ENCODE results near the gene ETS1. TPM values are rescaled to one million over a fixed set of nuclear protein-coding genes. Genes with fewer than 3 reads are reported as not detected.

Gene ETS1
- total RNA-seq, 1 donor = 95.0 TPM

- TF ChIP-seq CTCF (IDR thresholded peaks at IDR 0.05; ENCODE audit: insufficient read depth, low read depth, low read length) = no peak
- peak overlapping the region; percentile 46 for H3K4me3 ChIP-seq (ENCODE audit: low read depth, low read length)
- no peak for DNase-seq (ENCODE audit: low read depth)
Observed at GRCh38 chr11:128547946-128548648, 39.3 kb downstream of the ETS1 start.

GRCh38 chr11:128546916-128547315, 40.4 kb downstream of the ETS1 start:
- no peak for TF ChIP-seq CTCF (IDR thresholded peaks at IDR 0.05; ENCODE audit: insufficient read depth, low read depth, low read length)
- no peak overlapping the region for H3K4me3 ChIP-seq (ENCODE audit: low read depth, low read length)
- no peak for DNase-seq (ENCODE audit: low read depth)

GRCh38 chr11:128544471-128545051, 42.8 kb downstream of the ETS1 start:
- H3K4me3 ChIP-seq (ENCODE audit: low read depth, low read length) = no peak overlapping the region
- DNase-seq (ENCODE audit: low read depth) = peak; percentile 71
- TF ChIP-seq CTCF (IDR thresholded peaks at IDR 0.05; ENCODE audit: insufficient read depth, low read depth, low read length) = no peak

GRCh38 chr11:128540469-128540868, 46.9 kb downstream of the ETS1 start:
- DNase-seq (ENCODE audit: low read depth) = no peak
- no peak for TF ChIP-seq CTCF (IDR thresholded peaks at IDR 0.05; ENCODE audit: insufficient read depth, low read depth, low read length)
- no peak overlapping the region for H3K4me3 ChIP-seq (ENCODE audit: low read depth, low read length)

- TF ChIP-seq CTCF (IDR thresholded peaks at IDR 0.05; ENCODE audit: insufficient read depth, low read depth, low read length) = no peak
- no peak overlapping the region for H3K4me3 ChIP-seq (ENCODE audit: low read depth, low read length)
- no peak for DNase-seq (ENCODE audit: low read depth)
Observed at GRCh38 chr11:128536506-128536905, 50.9 kb downstream of the ETS1 start.

- no peak for TF ChIP-seq CTCF (IDR thresholded peaks at IDR 0.05; ENCODE audit: insufficient read depth, low read depth, low read length)
- DNase-seq (ENCODE audit: low read depth) = no peak
- no peak overlapping the region for H3K4me3 ChIP-seq (ENCODE audit: low read depth, low read length)
Observed at GRCh38 chr11:128535468-128536457, 51.6 kb downstream of the ETS1 start.

All from fibroblast of villous mesenchyme (primary cell).